ENCODE data around the gene PNMT. TPM values are rescaled to one million over a fixed set of nuclear protein-coding genes. Genes with fewer than 3 reads are reported as not detected.

Gene PNMT
- total and polyA plus RNA-seq, 2 of the 13 experiments (the other 11 are each of a cell fraction or from before 2014, with no cell fraction given), result 0.25 TPM; not detected in 1

GRCh38 chr17:39621523-39622379, 46.5 kb upstream of the PNMT start (continued):
- TF ChIP-seq, protein P1, sequence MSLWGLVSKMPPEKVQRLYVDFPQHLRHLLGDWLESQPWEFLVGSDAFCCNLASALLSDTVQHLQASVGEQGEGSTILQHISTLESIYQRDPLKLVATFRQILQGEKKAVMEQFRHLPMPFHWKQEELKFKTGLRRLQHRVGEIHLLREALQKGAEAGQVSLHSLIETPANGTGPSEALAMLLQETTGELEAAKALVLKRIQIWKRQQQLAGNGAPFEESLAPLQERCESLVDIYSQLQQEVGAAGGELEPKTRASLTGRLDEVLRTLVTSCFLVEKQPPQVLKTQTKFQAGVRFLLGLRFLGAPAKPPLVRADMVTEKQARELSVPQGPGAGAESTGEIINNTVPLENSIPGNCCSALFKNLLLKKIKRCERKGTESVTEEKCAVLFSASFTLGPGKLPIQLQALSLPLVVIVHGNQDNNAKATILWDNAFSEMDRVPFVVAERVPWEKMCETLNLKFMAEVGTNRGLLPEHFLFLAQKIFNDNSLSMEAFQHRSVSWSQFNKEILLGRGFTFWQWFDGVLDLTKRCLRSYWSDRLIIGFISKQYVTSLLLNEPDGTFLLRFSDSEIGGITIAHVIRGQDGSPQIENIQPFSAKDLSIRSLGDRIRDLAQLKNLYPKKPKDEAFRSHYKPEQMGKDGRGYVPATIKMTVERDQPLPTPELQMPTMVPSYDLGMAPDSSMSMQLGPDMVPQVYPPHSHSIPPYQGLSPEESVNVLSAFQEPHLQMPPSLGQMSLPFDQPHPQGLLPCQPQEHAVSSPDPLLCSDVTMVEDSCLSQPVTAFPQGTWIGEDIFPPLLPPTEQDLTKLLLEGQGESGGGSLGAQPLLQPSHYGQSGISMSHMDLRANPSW (CRISPR knock-in tag; IDR thresholded peaks at IDR 0.05; ENCODE audit: borderline replicate concordance), result 0 out of 2 replicates have a peak, but pooled peaks have one; percentile 25
- TF ChIP-seq NFKBIZ (CRISPR knock-in tag; IDR thresholded peaks at IDR 0.05), result 0 out of 2 replicates have a peak, but pooled peaks have one; percentile 33
- peak; percentile 48; the same call in 1 of the 2 replicates for TF ChIP-seq ZNF12 (CRISPR knock-in tag; IDR thresholded peaks at IDR 0.05)
- peak; percentile 61 for TF ChIP-seq GABPB1 (CRISPR knock-in tag; IDR thresholded peaks at IDR 0.05)
- no peak for TF ChIP-seq ZNF382 (CRISPR knock-in tag; IDR thresholded peaks at IDR 0.05; ENCODE audit: borderline replicate concordance)
- TF ChIP-seq FIP1L1 (IDR thresholded peaks at IDR 0.05; ENCODE audit: borderline replicate concordance, insufficient read depth, low read depth, low read length), result 0 out of 2 replicates have a peak, but pooled peaks have one; percentile 71
- TF ChIP-seq, protein P2, sequence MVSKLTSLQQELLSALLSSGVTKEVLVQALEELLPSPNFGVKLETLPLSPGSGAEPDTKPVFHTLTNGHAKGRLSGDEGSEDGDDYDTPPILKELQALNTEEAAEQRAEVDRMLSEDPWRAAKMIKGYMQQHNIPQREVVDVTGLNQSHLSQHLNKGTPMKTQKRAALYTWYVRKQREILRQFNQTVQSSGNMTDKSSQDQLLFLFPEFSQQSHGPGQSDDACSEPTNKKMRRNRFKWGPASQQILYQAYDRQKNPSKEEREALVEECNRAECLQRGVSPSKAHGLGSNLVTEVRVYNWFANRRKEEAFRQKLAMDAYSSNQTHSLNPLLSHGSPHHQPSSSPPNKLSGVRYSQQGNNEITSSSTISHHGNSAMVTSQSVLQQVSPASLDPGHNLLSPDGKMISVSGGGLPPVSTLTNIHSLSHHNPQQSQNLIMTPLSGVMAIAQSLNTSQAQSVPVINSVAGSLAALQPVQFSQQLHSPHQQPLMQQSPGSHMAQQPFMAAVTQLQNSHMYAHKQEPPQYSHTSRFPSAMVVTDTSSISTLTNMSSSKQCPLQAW (CRISPR knock-in tag; IDR thresholded peaks at IDR 0.05), result peak; percentile 85
- TF ChIP-seq RBFOX2 (IDR thresholded peaks at IDR 0.05; ENCODE audit: low read depth, low read length), result no peak
- TF ChIP-seq ZNF780A (CRISPR knock-in tag; IDR thresholded peaks at IDR 0.05), result no peak
- TF ChIP-seq HES4 (CRISPR knock-in tag; IDR thresholded peaks at IDR 0.05; ENCODE audit: borderline replicate concordance), result no peak
- peak; percentile 47; the same call in 1 of the 2 replicates for TF ChIP-seq NRL (CRISPR knock-in tag; IDR thresholded peaks at IDR 0.05; ENCODE audit: borderline replicate concordance)
- 0 out of 2 replicates have a peak, but pooled peaks have one; percentile 38 for TF ChIP-seq ZNF546 (CRISPR knock-in tag; conservative IDR thresholded peaks at IDR 0.05)
- 0 out of 2 replicates have a peak, but pooled peaks have one; percentile 19 for TF ChIP-seq ZNF737 (CRISPR knock-in tag; IDR thresholded peaks at IDR 0.05; ENCODE audit: borderline replicate concordance)
- TF ChIP-seq TFDP2 (CRISPR knock-in tag; IDR thresholded peaks at IDR 0.05), result peak; percentile 59; the same call in 1 of the 2 replicates
- no peak for TF ChIP-seq SKI (IDR thresholded peaks at IDR 0.05; ENCODE audit: partially characterized antibody)
- TF ChIP-seq ZNF124 (CRISPR knock-in tag; IDR thresholded peaks at IDR 0.05), result peak; percentile 95
- peak; percentile 20; the same call in 1 of the 2 replicates for TF ChIP-seq ZNF782 (CRISPR knock-in tag; IDR thresholded peaks at IDR 0.05; ENCODE audit: borderline replicate concordance)
- TF ChIP-seq NFYC (CRISPR knock-in tag; IDR thresholded peaks at IDR 0.05), result 0 out of 2 replicates have a peak, but pooled peaks have one; percentile 11
- no peak for TF ChIP-seq ZFP82 (CRISPR knock-in tag; IDR thresholded peaks at IDR 0.05; ENCODE audit: borderline replicate concordance)
- no peak for TF ChIP-seq ZSCAN31 (CRISPR knock-in tag; IDR thresholded peaks at IDR 0.05; ENCODE audit: low read depth)
